Activated T-cell treated with anti-CD3 and anti-CD28 coated beads, Interleukin-2, amount 50 U/mL, for 1 hour (primary cell): Measurements from ENCODE around the gene RASGRF1.
"Not testable (repeated sequence)": the region's sequence is repeated elsewhere in the genome, so short reads cannot be mapped to it uniquely, and the experiment has no call there.

Source experiments
- DNase-seq: peaks from one replicate; pipeline ENCODE4 v3.0.0-alpha.2; 2020

The RASGRF1 gene, protein sequence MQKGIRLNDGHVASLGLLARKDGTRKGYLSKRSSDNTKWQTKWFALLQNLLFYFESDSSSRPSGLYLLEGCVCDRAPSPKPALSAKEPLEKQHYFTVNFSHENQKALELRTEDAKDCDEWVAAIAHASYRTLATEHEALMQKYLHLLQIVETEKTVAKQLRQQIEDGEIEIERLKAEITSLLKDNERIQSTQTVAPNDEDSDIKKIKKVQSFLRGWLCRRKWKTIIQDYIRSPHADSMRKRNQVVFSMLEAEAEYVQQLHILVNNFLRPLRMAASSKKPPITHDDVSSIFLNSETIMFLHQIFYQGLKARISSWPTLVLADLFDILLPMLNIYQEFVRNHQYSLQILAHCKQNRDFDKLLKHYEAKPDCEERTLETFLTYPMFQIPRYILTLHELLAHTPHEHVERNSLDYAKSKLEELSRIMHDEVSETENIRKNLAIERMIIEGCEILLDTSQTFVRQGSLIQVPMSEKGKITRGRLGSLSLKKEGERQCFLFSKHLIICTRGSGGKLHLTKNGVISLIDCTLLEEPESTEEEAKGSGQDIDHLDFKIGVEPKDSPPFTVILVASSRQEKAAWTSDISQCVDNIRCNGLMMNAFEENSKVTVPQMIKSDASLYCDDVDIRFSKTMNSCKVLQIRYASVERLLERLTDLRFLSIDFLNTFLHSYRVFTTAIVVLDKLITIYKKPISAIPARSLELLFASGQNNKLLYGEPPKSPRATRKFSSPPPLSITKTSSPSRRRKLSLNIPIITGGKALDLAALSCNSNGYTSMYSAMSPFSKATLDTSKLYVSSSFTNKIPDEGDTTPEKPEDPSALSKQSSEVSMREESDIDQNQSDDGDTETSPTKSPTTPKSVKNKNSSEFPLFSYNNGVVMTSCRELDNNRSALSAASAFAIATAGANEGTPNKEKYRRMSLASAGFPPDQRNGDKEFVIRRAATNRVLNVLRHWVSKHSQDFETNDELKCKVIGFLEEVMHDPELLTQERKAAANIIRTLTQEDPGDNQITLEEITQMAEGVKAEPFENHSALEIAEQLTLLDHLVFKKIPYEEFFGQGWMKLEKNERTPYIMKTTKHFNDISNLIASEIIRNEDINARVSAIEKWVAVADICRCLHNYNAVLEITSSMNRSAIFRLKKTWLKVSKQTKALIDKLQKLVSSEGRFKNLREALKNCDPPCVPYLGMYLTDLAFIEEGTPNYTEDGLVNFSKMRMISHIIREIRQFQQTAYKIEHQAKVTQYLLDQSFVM (N-terminal part only)

DNA sequence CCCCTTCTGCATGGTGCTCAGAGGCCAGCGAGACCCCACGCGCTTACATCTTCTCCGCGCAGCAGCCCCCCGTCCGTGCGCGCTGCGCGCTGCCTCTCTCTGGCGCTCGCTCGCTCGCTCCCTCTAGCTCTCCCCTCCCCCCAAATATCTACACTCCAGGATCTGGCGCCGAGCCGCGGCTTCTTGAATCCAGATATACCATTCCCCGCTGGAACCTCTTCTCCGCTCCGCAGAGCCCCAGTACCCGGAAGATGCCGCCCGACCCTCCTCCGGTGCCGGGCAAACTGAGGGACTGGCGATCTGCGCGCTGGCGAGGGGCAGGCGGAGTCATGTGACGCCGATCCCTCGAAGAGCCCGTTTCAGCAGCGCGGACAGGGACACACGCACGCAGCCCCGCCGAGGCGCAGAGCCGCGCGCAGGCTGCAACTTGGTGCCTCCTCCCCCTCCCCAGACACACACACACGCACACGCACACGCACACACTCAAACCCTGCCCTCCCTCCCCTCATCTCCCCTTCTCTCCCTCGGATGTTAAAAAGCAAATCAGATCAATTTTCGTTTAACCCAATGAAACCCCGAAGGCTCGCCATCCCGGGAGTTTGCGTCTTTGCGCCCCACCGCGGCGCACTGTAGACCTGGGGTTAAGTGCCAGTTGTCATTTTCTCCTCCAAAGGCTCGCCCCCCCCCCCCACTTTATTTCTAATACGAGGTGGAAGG lies at the start of gene RASGRF1:
RASGRF1 (minus strand) TSS at position 294 of the 717 bp plus-strand sequence; CDS start at position 12, 282 bp downstream.
- DNase-seq = no peak

DNA sequence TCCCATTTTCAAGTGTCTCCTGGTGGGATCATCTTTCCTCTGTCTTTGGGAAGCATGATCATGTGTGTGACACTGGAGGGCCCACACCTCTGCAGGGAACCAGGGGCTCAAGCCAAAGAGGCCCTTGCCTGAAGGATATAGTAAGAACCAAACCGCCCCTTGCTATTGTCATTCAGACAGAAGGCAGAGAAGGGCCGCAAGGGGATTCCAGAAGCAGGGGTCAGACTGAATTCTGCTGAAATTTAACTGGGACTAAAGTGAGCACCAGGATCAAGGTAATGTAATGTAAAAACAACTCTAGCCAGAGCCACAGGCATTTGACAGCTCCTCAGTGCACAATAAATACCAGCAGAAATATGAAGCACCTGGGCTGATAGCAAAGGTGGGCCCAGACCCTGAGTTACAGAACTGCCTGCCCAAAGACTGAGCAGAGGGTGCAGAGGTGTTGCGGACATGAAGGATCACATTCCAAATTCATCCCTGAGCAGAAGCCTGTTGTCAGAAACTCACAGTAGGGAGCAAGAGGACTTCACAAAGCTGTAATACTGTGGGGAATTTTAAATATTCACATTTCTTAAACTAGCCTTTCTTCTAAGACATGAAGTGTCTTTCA lies 46.0 kb upstream of the RASGRF1 start:
- no peak for DNase-seq

DNA sequence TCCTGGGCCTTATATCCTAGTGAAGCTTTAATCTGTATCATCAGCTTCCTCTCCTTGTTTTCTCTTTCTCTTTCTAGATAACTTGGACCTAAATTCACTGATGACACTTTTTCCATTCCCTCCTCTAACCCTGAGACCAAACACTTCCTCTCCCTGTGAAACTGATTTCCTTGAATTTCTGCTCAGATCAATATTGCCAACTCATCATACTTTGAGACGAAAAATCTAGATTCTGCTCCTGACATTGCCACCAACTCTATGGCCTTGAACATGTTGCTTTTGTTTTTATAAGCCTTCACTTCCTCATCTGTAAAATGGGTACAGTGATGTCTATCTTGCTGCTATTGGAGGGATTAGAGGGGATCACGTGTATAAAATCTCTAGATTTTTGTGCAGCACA lies 42.7 kb upstream of the RASGRF1 start:
- DNase-seq = no peak

DNA sequence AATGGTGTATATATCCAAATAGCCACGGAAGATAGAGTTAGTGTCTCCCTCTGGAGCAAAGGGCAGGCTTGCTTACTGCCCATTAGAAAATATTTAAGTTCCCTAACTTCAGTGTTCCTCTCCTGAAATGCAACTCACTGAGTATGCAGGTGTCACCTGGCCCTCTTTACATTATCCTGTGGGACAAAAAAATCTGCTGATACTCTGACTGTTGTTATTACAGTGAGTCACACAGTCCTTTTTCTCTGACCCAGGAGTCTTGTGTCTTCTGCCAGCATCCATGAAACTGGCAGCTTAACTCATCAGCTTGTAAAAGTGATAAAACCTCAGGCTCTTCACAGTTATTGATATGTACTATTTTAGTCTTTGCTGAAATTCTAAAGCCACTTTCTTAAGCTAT lies 42.2 kb upstream of the RASGRF1 start:
- no peak for DNase-seq

DNA sequence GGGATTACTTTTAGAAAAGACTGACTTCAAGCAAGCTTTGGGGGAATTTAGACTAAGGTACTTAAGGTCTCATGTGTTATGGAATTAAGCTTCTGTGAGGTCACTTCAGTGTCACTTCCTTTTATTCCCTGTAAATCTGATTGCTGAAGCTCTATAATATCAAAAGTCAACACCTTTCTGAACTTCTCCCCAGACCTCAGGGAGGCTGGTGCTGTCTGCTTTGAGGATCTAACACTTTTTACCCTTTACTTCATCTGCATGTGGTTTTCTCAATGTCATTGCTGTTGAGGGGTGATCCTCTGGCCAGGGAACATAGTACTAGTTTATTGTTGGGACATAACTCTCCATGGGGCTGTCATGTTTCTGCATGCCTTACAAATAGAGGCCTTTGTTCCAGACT lies 41.8 kb upstream of the RASGRF1 start:
- DNase-seq = no peak

DNA sequence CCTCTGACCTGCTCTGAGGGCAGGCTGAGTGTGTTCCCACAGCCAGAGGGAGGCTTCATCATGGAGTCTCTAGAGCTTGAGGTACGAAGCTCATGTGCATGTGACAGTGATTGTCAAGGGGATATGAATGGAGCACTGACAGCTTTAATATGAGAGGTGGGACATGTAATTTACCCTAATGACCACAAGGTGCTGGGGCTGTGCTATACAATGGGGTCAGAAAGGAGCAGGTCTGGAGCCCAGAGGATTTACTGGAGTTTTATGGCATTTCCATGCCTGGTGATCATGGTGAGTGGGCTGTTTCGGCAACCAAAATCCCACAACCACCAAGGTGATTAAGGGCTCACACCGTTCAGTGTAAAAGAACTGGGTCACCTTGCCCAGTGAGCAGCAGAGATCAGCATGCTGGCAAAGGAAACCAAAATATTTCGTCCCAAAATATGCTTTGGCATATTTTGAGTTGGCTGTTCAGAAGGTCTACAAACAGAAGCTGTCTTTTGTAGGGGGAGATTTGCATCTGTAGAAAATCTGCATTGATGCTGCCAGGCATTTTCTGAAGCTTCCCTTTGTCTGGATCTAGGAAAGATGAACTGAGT lies 40.1 kb upstream of the RASGRF1 start:
- DNase-seq = no peak

DNA sequence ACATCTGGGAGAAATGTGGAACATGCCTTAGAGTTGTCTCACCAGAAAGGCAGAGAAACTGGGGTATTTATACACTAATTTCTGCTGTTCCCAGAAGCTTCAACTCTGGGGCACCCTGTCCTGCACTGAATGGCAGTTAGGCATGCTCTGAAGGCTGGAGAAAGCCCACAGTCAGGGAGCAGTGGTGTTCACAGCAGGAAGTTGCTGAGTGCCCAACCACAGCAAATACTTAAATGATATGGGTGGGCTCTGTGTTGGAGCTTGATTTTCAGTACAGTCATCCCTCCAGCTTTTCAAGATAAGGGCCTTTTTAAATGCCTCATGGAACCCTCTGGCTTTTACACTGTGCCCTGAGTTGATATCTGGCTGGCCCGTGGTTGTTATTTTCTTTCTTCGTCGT lies 38.7 kb upstream of the RASGRF1 start:
- DNase-seq = no peak

DNA sequence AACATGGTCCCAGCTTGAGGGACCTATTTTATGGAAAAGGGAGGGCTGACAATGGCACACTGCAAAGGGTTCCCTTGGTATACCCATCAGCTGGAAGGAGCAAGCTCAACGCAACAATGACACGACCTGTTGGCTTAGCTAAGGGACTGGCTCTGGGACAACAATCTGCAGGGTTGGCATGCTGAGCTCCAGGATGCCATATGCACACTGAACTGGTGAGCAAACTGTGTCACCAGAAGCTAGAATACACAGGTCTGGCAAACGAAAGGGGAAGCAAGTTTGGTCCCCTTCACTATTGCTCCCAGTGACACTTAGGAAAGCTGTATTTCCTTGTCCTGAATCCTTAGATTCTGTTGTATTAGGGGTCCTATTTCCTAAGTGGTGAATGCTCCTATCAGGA lies 38.0 kb upstream of the RASGRF1 start:
- no peak for DNase-seq

DNA sequence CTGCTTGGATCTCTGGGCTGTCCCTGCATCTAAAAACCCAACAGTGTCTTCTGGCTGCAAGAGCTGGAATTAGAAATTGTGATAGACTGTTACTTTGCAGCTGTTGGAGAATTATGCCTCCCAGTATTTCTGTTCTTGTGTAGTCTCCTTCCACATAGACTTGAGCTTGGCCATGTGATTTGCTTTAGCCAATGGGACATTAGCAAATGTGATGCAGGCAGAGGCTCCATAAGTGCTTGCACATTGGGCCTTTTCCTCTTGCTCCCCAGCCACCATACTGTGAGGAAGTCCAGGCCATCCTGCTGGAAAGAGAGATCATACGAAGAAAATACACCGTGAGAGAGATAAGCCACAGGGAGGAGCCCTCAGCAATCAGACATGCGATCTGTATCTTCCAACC lies 33.8 kb upstream of the RASGRF1 start:
- no peak for DNase-seq

DNA sequence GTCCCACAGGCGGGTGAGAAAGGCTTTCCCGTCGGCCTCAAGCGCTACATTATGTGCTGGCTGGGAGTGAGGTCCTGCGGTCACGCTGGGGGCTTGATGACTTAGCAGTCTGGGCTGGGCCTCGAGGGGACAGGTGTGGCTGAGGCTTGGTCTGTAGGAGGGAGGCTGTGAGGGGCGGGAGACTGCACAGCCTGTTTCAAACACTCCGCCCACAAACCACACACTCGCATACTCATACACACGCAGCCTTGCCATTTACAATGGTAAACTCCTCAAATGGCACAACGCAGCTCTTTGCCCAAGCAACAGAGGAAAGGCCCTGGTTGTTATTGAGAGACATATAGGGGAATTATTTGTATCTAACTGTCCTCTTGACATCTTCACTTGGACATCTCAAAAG lies 32.4 kb upstream of the RASGRF1 start:
- DNase-seq = no peak

DNA sequence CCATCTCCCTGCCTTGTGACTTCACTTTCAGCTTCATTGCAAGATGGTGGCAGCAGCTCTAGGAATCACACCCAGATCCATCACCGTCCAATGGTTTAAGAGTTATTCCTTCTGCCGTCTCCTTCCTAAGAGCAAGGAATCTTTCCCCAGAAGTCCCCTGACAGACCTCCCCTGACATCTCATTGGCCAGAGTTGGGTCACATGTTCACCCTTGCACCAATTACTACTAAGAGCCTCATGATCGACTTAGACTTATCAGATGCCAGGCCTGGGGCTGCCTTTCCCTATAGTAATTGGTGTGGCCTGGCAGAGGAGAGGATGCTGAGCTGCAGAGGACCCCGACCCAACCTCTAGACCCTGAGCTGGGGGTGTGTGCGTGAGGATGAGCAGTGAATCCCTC lies 31.8 kb upstream of the RASGRF1 start:
- DNase-seq = no peak

DNA sequence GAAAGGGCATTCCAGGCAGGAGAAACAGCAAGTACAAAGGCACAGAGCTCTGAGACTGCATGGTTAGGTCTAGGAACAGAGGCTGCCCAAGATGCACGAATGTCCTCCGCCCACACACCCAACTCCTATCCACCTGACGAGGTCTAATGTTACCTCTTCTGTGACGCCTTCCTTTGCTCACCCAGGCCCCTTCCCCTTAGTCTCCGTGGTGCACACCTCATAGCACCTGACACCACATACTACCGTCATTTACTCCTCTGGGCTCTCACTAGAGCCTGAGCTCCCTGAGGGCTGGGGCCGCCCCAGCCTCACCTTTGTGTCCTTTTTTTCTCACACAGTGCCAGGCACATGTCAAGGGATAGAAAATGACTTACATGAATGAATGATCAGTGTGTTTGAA lies 31.0 kb upstream of the RASGRF1 start:
- DNase-seq = no peak

DNA sequence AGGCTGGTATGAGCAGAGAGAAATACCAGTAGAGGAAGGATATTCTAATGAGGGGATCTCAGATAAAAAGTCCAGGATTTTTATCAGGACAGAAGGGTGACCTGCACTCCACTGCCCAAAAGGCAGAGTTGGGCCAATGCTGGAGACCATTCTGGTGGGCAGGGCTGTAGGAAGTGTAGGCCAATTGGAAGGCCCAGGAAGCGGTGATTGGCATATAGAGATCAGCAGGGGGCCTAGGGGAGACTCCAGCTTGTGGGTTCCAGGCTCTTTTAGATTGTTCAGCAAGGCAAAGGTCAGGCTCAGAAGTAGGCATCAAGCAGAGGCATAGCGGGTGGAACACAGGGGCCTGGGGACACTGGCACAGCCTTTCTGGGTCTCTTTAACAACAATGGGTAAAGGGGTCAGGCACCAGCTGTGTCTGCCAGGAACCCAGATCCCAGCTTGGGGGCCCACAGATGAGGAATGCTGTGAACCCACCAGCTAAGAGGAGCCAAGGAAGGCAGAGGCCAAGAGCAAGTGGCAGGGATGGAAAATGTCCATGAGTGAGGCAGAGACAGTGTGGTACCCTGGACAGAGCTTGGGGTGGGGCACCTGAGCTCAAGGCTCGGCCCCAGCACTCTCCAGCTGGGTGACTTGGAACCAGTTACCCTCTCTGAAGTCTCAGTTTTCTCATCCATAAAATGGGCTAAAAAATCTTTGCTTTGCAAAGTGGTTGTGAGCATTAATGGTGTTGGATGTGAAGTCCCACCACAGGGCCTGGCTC lies 27.0 kb upstream of the RASGRF1 start:
- no peak for DNase-seq

DNA sequence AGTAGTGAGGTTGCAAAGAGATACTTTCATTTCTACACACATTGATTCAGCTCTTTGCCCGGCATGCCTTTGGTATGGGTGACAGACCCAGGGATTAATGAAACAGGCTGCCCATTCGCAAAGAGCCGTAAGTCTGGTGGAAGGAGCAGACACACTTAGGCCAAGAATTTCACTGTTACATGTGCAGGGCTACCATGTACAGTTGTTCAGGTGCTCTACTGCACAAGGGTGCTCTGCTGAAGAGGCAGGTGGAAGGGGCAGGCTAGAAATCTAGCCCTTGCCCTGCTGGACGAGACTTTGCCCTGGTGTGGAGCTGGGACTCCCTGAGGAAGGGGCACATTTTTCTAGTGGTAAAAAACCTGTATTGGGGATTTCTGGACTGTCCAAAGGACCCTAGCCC lies 26.2 kb upstream of the RASGRF1 start:
- no peak for DNase-seq

DNA sequence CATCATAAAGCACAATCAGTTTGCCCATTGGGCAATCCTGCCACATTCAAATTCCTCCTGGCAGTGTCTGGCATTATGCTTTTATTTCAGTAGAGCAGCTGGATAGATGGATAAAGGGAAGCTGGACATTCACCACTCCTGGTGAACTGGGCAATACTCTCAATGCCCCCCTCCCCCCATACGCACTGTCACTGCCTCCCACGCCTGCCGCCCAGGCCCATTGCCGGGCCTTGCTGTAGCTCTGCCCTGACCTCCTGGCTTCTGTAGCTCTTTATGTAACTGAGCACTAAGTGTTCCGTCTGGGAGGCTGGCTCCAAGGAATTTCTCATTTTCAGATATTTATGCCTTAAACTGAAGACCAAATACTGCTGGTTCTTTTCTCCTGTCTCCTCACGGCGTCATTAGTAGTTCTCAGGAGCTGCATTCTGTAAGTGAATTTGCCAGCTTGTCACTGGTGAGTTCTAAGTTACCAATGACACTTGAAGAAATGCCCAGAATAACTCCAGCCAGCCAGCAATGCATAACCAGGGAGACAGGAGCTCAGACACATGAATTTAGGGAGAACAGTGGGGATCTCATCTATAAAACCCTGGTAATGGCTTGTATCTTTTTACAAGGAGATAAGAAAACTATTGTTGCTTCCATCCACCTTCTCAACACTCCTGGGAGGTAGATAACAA lies 25.5 kb upstream of the RASGRF1 start:
- DNase-seq = no peak

DNA sequence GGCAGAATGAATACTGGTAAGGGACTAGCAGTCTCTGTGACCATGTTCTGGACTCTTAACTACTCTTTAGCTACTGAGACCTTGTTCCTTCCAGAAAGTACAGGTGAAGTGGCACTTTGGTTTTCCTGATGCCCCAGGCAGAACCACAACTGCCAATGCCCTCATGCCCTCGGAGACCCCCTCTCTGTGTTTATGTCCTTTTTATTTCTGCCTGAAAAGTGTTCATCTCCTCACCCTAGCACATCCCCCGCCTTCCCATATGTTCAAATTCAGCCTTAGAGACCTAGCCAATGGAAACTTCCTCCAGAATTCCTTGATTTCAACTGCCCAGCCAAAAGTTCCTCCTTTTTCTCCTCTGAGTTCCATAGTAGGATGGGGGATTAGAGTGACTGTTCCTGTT lies 23.3 kb upstream of the RASGRF1 start:
- no peak for DNase-seq

DNA sequence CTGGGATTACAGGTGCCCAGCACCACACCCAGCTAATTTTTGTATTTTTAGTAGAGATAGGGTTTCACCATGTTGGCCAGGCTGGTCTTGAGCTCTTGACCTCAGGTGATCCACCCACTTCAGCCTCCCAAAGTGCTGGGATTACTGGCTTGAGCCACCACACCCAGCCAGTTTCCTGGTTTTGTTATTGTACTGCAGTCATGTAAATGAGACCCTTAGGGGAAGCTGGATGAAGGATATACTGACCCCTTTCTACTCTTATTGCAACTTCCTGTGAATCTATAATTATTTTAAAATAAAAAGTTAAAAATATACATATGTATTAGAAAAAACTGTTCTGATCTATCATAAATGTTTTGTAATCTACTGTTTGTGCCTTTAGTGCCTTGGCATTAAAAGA lies 20.8 kb upstream of the RASGRF1 start:
- DNase-seq = not testable (repeated sequence)

DNA sequence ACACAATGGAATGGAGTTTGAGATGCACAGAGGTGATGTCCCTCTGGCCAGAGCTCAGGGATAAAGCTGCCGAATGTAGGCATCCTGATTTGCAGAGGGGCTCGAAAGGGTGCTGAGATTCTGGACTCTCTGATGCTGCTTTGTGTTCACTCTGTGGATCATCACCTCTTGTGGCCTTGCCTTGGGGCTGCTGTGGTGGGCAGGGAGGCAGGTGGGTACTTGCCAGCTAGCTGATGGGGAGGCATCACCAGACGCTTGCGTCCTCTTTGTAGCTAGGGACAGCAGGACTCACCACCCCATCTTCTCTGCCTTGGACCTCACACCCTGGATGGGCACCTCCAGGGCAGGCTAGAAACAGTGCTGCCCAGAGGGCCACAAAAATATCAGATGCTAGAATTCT lies 14.6 kb upstream of the RASGRF1 start:
- no peak for DNase-seq

DNA sequence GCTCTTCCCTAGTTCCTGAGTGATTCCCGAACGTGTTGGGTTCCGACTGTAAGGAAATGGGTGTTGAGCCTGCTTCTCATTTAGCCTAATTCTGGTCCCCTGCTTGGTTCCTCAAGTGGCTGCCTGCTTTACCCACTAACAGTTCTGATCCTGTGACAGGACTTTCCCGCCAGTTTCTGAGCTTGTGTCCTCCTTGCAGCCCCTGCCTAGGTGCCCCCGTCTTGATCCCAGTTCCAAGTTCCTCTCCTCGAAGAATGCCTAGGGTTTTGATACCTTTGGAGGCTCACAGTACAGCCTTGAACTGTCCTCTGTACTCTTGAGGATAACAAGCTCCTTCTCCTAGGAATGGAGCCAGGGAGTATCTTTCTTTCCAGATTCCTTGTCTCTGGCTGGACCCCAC lies 12.0 kb upstream of the RASGRF1 start:
- no peak for DNase-seq

DNA sequence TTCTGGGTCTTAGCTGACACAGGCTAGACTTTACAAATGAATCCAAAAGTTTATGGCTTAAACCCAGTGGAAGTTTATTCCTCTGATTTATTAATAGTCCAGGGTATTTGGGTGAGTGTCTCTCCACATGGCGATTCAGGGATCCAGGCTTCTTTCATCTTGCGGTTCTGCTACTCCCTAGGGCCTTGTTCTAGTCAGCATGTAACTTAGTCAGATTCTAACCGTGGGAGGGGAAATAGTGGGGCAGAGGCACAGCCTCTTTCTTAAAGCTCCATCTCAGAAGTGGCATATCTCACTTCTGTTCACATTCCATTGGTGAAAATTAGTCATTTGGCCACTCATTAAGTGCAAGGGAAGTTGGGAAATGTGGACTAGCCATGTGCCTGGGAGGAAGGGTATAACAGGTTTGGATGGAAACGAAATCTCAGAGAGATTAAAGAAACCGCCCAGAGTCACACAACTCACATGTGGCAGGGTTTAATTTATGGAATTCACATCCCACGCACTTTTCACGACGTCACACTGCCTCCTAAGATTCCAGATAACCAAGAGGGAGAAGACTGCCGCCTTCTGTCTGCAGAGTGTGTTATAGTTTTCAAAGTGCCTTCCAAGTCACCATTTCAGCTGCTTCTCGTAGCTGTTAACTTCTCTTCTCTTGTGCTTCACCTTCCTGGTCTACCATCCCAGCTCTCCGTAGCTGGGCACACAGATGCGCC lies 11.4 kb upstream of the RASGRF1 start:
- DNase-seq = no peak
